Motor neuron (in vitro differentiated cells): ENCODE results near the gene SEPTIN5. TPM values are rescaled to one million over a fixed set of nuclear protein-coding genes. Genes with fewer than 3 reads are reported as not detected.

Experiments used
- ATAC-seq, 8 experiments: fragments of 200-7000 bp; cut with Tn5 transposase; replicated peaks in 6 of 8; 2 replicates each; pipeline ENCODE4 v1.8.0; 2021; ENCODE audit warnings: mild to moderate bottlenecking in 8 of 8, moderate library complexity in 8 of 8
- H3K27ac ChIP-seq, 2 donors: fragments of 250-450 bp; sonication (Bioruptor Pico); 2 replicates each; pipeline ENCODE4 v1.9.0; 2021; ENCODE audit warnings: antibody characterized with exemption in 2 of 2, mild to moderate bottlenecking in 2 of 2, moderate library complexity in 1 of 2
- H3K4me1 ChIP-seq, 2 donors: fragments of 250-450 bp; sonication (Bioruptor Pico); replicated peaks in 1 of 2; 2 replicates each; pipeline ENCODE4 v1.6.1; 2021; ENCODE audit warnings: antibody characterized with exemption in 2 of 2, mild to moderate bottlenecking in 2 of 2, moderate library complexity in 1 of 2
- H3K4me3 ChIP-seq, 5 donors: fragments of 250-450 bp; sonication (Bioruptor Pico); 2 replicates each; pipeline ENCODE4 v1.9.0; 2021; ENCODE audit warnings: antibody characterized with exemption in 5 of 5, mild to moderate bottlenecking in 5 of 5, moderate library complexity in 4 of 5
- WGBS, 10 experiments: fragments of 450-650 bp; shearing (Covaris generic); methylation state at CpG; one replicate each; pipeline ENCODE4 v1.0.0; 2022; 5-methylcytosine and 5-hydroxymethylcytosine counted together
- in situ Hi-C, 9 experiments: fragments of 400-800 bp; cut with MboI; loops; one replicate each; pipeline ENCODE4 v1.15.0; 2021; ENCODE audit warnings: low sequenced_read_pairs in 9 of 9, low pct_unique_long_range_greater_than_20kb in 2 of 9; ENCODE audit not compliant: unreplicated experiment in 9 of 9
- total RNA-seq, 8 experiments: library from RNA; unstranded; fragments of 300-600 nt; gene quantifications; 2 replicates each; pipeline versions ENCODE4 v1.2.3 to v1.2.4, GENCODE V29; 2022

Gene SEPTIN5
- total RNA-seq, 8 experiments from 2014 or later: 10.4 to 70.3 (median 46.3) TPM

DNA sequence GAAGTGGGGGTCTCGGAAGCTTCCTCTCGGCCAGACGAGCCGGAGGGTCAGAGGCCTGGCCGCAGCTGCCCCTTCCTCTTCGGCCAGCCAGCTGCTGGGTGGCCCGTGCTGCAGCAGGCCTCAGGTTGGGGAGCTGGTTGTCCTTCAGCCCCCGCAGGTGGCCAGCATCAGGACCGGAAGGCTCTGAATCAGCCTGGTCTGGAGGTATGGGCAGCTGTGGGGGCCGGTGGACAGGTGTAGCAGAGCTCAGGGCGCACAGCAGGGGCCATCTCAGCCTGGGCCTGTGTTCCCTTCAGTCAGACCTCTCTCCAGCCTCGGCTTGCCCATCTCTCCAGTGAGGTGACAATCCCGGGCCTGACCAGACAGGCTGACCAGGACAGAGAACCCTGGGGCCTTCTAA lies 32.4 kb downstream of the SEPTIN5 start:
- in situ Hi-C loops: no loop called here

DNA sequence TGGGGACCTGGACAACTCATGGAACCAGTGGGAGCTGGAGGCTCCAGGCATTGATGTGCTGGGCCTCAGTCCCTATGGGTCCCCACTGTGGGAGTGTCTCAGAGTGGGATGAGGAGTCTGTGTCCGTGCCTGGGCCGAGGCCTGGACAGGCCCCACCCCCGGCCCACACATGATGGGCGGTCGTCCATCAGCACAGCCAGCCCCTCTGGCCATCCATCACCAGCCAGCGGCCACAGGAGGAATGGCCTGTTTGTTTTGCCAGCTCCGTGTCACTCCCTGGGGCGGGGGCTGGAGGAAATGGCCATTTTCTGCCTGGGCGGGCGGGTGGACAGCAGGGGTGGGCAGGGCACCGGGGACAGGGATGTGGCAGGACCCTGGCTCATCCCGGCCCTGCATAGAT lies 33.2 kb downstream of the SEPTIN5 start:
- H3K4me1 ChIP-seq: peaks cover 9 to 14% of the 10 kb centered on the region in 2 donors
- in situ Hi-C loops: no loop called here
- WGBS, 10 experiments: 57% methylated on average over 2 of the region's 12 CpGs; no CpG with 5 or more reads in 9 of the 10 experiments
- no peak overlapping the region for H3K4me3 ChIP-seq
- no peak overlapping the region for H3K27ac ChIP-seq
- no peak for ATAC-seq

More for the DNA sequence above, 32.4 kb downstream of the SEPTIN5 start:
- no peak for ATAC-seq
- 100% methylated on average over 1 to 3 of the region's 13 CpGs; no CpG with 5 or more reads in 8 of the 10 experiments for WGBS, 10 experiments
- no peak overlapping the region for H3K4me3 ChIP-seq
- H3K27ac ChIP-seq: no peak overlapping the region
- peaks cover 9 to 14% of the 10 kb centered on the region in 2 donors for H3K4me1 ChIP-seq

DNA sequence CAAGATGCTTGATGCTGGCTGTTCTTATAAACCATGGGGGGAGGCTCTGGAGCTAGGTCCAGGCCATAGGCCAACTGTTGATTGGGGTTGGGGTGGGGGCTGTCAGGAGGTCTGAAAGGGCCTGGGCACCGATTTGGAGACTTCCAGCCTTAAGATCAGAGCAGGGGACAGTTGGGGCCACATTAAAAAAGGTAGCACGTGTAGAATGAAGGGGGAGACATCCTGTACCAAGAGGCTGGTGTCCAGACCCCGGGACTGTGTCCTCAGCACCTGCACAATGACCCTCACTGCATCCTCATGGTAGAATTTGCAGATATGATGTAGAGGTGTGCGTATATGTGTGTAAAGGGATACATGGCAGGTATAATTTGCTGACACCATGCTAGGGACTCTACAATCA lies 33.8 kb downstream of the SEPTIN5 start:
- no peak for ATAC-seq
- no peak overlapping the region for H3K4me3 ChIP-seq
- 42 to 100% (median 46%) methylated on average over 1 to 2 of the region's 4 CpGs; no CpG with 5 or more reads in 6 of the 10 experiments for WGBS, 10 experiments
- in situ Hi-C loops: no loop called here
- no peak overlapping the region for H3K27ac ChIP-seq
- H3K4me1 ChIP-seq: peaks cover 9 to 14% of the 10 kb centered on the region in 2 donors

DNA sequence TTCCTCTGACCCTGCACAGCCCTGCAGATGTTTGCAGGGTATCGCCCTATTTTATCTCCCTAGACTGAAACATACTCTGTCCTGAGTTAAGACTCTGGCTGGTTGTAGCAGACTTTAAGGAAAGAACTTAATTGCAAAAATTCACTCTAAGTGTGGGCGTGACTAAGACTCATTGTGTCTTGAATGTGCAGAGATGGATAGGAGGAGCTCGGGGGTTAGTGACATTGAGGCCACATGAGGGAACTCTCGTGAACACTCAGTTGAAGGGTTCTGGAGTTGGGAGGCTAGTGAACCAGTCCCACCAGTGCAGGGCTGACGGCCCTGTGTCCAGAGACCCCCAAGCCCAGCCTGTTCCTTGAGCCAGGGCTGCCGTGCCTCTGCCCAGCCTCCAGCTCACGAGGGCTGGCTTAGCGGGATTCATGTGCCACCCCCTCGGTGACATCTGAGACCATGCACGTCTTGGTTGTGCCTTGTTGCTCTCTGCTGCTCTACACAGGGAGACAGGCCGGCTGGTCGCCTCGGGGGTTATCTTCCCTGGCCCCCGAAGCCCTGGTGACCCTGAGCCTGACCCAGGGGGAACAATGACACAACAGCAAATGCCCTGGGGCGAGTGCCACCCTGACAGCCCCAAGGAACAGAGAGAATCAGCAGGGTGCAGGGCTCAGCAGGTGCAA lies 34.8 kb downstream of the SEPTIN5 start:
- 53 to 80% (median 66%) methylated on average over 1 to 8 of the region's 15 CpGs; no CpG with 5 or more reads in 4 of the 10 experiments for WGBS, 10 experiments
- peak in 1 of 8 experiments; percentile 28 for ATAC-seq
- Histone ChIP-seq H3K4me1 (peaks cover 9 to 14% of the 10 kb centered on the region in 2 donors), H3K27ac (peak overlapping the region in 1 of 2 donors; percentile 29), H3K4me3 (no peak overlapping the region)
- in situ Hi-C loops: no loop called here

DNA sequence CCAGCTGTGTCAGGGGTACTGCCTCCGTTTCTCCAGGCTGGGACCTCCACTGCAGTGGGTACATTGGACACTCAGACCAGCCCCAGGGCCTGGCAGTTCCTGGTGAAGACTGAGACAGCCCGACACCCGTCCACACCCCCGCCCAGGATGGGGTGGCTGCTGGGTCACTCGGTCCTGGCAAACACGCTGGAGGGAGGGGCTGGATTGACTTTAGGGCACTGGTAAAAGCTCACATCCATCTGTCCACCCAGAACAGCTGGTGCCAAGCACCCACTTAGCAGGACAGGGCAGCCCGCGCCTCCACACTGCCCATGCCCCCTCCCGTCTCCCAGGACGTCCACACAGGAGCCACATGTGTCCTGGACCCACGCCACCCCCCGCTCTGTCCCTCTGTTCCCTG lies 35.6 kb downstream of the SEPTIN5 start:
- ATAC-seq: no peak
- 100% methylated on average over 2 of the region's 12 CpGs; no CpG with 5 or more reads in 9 of the 10 experiments for WGBS, 10 experiments
- Histone ChIP-seq H3K4me3 (no peak overlapping the region), H3K27ac (no peak overlapping the region), H3K4me1 (peaks cover 9 to 14% of the 10 kb centered on the region in 2 donors)
- in situ Hi-C loops: no loop called here

DNA sequence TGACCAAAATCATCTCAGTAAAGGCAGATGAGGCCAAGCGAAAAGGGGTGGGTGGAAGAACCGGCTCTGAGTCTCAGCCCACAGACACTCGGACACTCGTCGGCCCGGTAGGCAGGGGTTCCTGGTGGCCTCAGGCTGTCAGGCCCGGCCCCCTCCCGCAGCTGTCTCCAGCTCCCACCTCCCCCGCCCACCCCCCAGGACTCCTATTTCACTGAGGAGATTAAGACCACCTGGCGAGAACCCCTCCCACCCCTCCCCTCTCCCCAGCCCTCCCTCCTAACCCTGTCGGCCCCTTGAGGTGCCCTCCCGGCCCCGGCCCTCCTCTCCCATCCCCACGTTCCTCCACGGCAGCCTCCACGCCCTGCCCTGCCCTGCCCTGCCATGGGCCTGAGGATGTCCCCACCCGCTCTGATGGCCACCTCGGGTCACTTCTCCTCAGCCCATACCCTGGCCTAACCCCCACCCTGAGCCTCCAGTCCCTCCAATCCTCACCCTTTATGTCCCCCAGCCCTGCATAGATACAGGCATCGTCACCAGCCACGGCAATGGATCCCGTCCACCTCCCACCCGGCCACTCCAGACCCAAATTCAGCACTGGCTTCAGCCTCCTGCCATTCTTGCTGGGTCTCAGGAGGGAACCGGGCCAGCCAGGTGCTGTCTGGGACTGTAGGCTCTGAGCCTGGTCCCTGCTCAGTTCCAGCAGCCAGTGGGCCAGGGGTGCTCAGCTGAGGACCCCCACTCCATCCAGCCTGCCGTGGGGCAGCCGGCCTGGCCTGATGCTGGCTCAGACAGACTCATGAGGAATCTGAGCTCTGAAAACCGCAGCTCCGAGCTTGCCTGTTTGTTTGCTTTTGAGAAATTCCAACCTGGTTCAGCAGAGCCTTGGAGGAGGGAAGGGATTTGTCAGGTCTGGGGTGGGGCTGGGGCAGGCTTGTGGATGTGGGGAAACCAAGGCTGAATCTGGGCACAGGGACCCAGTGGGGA lies 36.5 kb downstream of the SEPTIN5 start:
- peak in 1 of 8 experiments; percentile 52 for ATAC-seq
- WGBS, 10 experiments: 40 to 100% (median 84%) methylated on average over 1 to 5 of the region's 27 CpGs; no CpG with 5 or more reads in 6 of the 10 experiments
- no peak overlapping the region for H3K27ac ChIP-seq
- H3K4me1 ChIP-seq: peaks cover 11 to 16% of the 10 kb centered on the region in 2 donors
- in situ Hi-C loops: no loop called here
- H3K4me3 ChIP-seq: no peak overlapping the region

DNA sequence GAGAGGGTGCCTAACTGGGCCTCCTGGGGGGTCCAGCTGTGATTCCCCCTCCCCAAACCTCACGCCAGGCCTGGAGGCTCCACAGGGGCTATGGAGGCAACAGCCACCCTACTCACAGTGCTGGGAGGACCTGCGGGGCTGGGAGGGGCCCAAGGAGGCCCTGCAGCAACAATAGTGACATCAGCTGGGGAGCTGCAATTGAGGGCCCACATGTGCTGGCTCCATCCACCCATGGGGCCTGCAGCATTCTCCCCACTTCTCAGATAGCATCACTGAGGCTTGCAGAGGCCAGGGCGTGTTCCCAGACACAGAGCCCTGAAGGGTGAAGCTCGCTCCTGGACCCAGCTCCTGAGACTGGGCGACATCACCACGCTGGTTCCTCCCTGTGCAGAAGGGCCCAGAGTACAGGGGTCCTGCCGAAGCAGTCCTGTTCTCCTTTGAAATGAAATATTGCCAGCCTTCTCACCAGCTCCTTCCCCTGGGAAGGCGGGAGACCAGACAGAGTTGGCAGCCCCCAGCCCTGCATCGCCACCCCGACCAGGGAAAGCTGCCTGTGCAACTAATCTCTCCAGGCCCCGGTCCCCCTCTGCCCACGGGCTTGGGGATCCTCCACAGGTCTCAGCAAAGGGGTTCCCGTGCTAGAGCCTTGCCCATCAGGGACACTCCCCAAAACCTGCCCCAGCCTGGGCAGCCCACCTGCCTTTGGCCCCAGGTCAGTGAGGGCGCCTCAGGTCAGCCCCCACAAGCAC lies 37.4 kb downstream of the SEPTIN5 start:
- H3K4me1 ChIP-seq: peaks cover 6 to 12% of the 10 kb centered on the region in 2 donors
- H3K27ac ChIP-seq: peak overlapping the region in 1 of 2 donors; percentile 10
- WGBS, 10 experiments: 50 to 100% (median 60%) methylated on average over 1 to 2 of the region's 14 CpGs; no CpG with 5 or more reads in 6 of the 10 experiments
- in situ Hi-C loops: no loop called here
- no peak overlapping the region for H3K4me3 ChIP-seq
- no peak for ATAC-seq

DNA sequence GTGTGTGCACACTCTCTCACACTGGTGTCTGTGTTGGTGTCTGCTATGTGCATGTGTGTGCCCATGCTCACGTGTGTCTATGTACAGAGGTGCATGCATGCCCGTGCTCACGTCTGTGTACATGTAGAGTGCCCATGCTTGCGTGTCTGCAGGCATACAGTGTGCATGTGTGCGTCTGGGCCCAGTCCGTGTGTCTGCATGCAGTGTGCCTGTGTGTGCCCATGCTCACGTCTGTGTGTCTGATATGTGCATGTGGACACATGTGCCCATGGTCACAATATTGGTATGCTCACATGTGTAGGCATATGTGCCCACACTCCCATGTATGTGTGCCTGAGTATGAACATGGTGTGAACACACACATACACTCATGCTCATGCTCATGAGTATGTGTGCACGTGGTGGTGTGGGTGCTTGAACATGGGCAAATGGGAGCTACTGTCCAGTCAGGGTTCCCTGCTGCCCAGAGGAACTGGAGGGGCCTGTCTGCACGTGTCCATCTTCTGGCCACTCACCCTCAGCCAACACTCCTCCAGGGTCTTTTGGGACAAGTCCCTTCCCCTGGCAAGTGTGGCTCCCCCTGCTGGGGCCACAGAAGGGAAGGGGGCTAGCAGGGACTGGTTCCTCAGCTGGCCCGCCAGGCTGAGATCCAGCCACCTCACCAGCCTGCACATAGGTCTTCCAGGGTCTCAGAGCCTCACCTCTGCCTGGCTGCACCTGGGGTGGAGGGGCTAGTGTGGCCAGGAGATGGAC lies 39.0 kb downstream of the SEPTIN5 start:
- 57 to 80% (median 80%) methylated on average over 1 to 2 of the region's 10 CpGs; no CpG with 5 or more reads in 7 of the 10 experiments for WGBS, 10 experiments

DNA sequence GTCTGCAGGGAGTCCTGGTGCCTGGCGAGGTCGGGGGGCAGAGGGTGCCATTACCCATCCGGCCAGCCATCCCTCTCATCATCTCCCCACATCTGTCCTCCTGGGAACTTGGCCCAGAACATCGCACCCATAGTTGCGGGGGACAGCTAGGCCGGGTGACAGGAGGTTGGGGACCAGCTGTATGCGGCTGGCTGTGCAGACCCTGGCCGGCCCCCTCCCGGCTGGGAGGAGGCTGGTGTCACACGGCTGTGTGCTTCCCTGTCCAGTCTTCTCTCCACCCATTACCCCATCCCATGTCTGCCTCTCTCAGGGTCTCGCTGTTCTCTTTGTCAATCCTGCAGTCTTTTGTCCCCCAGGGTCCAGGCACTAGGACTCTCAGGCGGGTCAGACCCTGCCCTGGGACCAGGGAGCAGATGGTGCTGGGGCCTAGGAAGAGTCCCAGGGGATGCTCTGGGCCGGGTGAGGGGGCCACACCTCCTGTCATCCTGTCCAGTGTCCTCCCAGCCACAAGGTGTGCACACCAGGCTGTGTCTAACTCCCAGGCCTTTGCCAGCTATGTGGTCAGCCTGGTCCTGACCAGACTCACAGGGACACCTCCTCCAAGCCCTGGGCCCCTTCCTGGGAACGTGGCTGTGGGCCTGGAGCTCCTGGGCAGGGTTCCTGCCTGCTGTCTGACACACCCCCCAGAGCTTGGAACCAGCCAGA lies 39.8 kb downstream of the SEPTIN5 start:
- no peak for ATAC-seq
- Histone ChIP-seq H3K27ac (no peak overlapping the region), H3K4me1 (peaks cover 6 to 8% of the 10 kb centered on the region in 2 donors), H3K4me3 (no peak overlapping the region)
- in situ Hi-C loops: no loop called here
- WGBS, 10 experiments: 0 to 80% (median 56%) methylated on average over 1 to 5 of the region's 14 CpGs; no CpG with 5 or more reads in 4 of the 10 experiments

More for the DNA sequence above, 39.0 kb downstream of the SEPTIN5 start:
- no peak for ATAC-seq
- H3K27ac ChIP-seq: no peak overlapping the region
- H3K4me3 ChIP-seq: no peak overlapping the region
- in situ Hi-C loops: no loop called here
- H3K4me1 ChIP-seq: peaks cover 6 to 12% of the 10 kb centered on the region in 2 donors

DNA sequence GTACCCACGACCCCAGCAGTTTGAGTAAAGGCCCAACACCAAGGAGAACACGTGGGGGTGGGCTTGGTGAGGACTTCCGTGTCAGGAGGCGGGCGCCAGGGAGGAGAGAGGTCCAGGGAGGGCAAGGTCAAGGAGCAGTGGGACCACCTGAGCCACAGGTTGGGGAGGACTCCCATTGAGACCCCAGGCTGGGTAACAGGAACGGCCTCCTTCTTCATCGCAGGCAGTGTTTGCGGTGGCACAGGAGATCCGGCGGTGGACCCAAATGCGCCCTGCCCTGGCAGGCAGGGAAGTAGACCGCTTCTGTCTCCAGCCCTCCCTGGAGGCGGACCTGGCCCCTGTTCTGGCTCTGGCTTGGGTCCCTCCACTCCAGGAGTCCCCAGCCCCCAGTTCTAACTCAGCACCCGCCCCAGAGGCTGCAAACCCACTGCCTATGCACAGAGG lies 40.4 kb downstream of the SEPTIN5 start:
- Histone ChIP-seq H3K27ac (no peak overlapping the region), H3K4me1 (peaks cover 6 to 11% of the 10 kb centered on the region in 2 donors), H3K4me3 (no peak overlapping the region)
- WGBS, 10 experiments: 0 to 46% (median 20%) methylated on average over 1 to 5 of the region's 14 CpGs; no CpG with 5 or more reads in 6 of the 10 experiments
- ATAC-seq: no peak
- in situ Hi-C loops: no loop called here

DNA sequence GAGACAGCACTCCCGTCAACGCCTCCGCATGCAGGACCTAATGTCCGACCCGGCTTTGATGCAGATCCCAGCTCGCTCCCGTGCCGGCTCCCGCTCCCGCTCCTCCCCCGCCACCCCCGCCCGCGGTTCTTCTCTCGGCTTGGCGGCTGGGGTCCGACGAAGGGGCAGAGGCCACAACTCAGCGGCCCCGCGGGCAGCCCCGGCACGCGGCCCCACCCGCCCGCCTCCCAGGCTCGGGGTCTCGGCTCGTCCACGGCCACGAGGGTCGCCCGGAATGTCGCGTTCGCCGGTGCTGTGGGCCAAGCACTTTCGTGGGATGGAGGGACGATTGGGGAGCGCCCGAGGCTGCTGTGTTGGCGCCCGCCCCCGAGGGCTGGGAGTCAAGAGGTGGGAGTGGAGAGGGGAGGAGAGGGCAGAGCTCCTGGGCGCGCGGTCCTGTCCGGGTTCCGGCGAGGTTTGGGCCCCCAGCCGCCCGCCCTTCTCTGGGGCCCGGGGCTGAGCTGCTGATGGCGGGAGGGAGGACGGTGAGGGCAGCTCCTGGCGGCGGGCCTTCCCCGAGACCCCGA lies 40.9 kb downstream of the SEPTIN5 start:
- in situ Hi-C loops: no loop called here
- ATAC-seq: peak in 4 of 8 experiments; percentile 11 to 26 (median 18)
- Histone ChIP-seq H3K4me3 (no peak overlapping the region), H3K4me1 (peaks cover 6 to 11% of the 10 kb centered on the region in 2 donors), H3K27ac (no peak overlapping the region)
- WGBS, 10 experiments: 0 to 3% (median 0%) methylated on average over 2 to 6 of the region's 59 CpGs; no CpG with 5 or more reads in 7 of the 10 experiments
